GM18909 (cell line): Measurements from ENCODE around the gene LRRN2.
"Not testable (repeated sequence)": the region's sequence is repeated elsewhere in the genome, so short reads cannot be mapped to it uniquely, and the experiment has no call there.

Experiments used
- ATAC-seq: cut with Tn5 transposase; IDR thresholded peaks from one replicate; pipeline ENCODE4 v1.9.1; 2021; ENCODE audit warnings: mild to moderate bottlenecking; ENCODE audit not compliant: unreplicated experiment, poor library complexity

LRRN2 gene

DNA sequence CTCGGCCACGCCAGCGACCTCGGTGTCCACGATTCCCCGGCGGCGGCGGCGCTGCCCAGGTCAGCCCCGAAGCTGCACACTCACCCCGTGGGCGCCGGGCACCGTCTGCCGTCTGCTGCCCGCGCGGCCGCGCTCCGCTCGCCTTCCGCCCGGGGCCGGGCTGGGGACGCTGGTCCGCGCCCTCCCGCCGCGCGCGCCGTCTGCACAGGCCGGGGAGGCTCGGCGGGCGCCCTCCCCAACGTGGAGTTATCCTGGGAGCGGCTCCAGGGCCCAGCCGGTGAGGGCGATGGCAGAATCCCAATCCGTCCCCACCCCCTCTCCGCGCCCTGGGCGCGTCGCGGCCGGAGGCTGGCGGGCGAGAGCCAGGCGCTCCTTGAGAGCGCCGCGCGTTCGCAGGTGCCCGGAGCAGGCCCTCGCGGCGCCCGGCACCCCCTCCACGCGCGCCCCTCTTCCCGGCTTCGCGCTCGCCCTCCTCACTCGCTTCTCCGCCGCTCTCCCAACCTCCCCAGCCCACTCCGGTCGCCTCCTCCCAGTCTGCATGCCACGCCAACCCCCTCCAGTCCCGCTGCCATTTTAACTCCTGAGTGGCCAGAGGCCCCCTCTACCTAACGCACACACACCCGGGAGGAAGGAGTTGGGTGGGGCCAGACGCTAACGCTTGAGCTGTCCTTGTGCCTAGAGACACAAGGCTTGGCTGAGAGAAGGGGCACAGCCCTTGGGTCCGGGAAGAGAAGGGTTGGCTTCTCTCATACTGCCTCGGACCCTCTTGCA lies at the start of gene LRRN2:
Gene LRRN2, minus strand, starts transcription at position 503 of the 771 bp plus-strand sequence. CDS start 65,746 bp downstream, outside the sequence.
- no peak for ATAC-seq

DNA sequence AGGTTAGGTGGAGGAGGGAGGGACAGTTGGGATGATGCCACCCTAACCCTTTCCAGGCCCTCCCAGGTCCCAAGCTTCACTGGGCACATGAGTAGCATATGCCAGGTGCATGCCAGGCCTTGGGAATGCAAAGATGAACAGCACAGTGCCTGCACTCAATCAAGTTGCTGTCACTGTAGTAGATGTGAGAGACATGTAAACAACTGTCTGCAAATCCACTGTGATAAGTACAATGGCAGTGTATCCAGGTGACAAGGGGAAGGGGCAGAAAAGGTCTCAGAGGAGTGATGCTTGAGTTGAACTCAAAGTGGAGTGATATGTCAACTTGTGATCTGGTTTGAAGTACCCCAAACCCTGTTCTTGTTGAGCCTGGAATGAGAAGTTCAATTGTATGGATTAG lies 49.5 kb upstream of the LRRN2 start:
- no peak for ATAC-seq

DNA sequence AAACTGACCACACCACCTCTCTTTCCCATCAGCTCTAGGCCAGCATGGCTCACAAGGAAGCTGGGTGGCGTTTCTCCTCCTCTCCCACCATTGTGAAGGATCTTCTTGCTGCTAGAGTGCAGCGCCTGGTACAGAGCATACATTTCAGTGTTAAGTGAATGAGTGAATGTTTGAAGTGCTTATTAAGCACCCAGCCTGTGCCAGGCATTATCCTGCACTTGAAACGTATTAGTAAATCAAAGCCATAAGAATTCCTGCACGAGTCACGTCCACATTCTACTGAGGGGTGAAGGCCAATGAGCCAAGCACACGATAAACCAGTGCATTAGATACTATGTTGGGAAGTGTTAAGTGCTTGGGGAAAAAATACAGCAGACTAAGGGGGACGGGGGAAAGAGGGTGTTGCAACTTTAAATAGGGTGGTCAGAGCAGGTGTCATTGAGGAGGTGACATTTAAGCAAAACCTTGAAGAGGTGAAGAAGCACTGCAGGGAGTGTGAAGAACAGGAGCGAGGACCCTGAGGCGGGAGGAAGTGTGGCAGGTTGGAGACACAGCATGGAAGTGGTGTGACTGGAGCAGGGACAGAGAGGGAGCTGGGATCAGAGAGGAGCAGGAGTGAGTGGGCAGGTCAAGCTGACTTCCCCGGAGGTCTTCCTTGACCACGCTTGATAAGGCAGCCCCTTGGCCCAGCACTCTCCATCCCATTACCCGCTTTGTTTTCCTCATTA lies 48.5 kb upstream of the LRRN2 start:
- no peak for ATAC-seq

DNA sequence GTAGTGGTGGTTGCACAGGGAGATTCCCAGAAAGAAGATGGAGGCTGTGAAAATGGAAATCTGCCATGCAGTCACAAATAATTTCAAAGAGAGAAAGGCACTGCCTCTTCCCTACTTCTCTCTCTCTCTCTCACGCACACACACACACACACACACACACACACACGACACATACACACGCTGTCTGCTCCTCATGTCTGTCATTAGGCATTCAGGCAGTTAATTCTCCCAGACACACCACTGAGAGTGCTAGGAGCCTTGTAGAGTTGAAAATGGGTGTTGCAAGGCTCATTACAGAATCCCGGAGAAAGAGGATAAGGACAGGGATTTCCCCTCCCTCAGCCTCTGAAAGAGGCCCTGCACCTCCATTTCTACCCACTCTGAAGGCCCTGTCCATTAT lies 47.8 kb upstream of the LRRN2 start:
- ATAC-seq, result no peak

DNA sequence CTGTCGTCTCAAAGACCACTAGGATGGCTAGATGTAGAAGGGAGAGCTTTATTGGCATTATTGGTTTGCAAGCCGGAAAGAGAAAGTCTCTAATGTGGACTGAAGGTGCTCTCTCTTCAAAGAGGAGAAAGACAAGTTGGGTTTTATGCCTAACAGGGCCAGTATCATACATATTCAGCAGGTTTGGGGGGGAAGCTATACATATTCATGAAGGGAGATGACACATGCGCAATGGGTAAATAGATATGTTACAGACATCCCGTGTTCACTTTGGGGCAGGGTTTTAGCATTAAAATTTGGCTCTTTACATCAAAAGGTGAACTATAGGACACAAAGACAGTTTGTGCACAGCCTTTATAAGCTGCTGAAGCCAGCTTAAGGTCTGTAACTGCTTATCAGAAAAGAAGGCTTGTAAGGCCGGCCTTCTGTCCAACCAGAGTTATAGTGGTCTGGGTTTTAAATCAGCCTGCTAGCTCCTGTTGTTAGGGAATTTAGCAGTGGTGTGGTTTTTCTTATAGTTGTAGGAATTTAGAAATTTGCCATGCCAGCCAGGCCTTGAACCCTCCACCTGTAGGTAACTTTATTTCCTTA lies 46.5 kb upstream of the LRRN2 start:
- ATAC-seq, result no peak

DNA sequence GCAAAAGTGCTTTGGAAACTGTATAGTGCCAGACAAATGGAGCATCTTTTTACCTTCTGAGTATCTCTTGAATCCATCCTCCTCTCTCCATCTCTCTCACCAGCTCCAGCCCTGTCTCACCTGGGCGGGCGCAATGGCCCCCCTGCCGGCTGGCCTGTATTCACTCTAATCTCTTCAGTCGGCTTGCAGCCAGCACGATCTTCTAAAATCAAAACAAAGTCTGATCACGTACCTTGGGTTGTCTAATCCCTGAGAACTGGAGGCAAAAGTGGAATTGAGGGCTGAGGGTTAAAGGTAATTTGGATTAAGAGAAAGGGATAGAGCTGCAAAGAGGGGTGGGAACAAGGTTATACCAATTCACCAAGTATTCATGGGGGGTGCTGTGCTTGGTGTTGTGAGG lies 46.0 kb upstream of the LRRN2 start:
- ATAC-seq, result no peak

DNA sequence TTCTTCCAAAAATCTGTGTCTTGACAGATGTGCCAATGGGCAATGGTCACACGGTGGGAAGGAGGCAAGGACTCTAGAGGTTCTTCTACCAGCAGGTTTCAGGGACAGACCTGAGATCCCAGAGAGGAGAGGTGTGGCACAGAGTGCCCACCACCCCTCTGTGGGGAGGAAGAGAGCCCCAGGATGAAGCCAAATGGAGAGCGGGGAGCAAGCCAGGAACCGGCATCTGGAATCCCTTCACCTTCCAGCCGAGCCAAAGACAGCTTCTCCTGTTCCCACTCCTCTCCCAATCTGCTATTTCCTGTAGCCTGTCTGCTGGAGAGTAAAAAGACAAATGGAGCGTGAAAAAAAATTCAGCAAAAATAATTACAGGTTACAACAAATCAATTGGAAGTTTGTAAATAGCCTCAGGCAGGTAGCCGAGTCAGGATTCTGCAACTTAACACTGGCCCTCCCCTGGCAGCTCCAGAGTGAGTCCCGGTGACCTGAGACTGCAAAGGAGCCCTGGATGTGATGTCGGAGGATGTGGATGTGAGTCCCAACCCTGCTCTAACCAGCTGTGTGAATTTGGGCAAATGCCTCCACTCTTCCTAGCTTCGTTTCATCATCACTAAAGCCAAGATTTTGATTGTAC lies 45.4 kb upstream of the LRRN2 start:
- no peak for ATAC-seq

DNA sequence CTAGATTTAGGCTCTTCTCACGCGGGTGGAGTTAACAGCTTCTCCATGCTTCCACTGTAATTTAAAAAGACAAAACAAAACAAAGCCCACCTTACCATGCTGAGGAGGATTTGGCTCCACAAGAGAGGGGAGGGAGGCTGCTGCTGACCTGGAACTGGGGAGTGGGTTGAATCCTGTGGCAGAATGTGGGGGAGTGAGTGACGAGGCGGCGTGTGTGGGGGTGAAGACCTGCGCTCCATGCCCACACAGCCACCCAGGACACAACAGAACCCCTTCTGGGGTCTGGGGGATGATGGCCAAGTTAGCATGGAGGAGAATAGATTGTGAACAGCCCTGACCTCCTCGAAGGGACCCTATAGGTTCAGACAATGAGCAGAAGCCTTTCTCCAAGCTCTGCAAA lies 44.0 kb upstream of the LRRN2 start:
- no peak for ATAC-seq

DNA sequence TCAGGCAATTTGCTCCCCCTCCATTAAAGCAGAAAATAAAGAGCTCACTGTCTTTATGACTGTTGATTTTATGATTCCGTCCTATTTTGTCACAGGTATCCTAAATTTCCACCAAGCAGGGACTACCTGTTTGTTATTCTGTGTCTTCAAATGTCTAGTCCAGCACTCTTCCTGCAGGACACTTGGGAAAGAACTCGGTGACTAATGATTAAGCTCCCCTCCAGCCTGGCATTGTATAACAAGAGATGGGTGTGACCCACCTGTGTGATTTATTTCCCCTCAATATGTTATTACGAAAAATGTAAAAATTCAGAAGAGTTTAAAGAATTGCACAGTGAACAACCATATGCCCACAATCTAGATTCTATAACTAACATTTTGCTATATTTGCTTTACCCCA lies 42.9 kb upstream of the LRRN2 start:
- ATAC-seq, result no peak

DNA sequence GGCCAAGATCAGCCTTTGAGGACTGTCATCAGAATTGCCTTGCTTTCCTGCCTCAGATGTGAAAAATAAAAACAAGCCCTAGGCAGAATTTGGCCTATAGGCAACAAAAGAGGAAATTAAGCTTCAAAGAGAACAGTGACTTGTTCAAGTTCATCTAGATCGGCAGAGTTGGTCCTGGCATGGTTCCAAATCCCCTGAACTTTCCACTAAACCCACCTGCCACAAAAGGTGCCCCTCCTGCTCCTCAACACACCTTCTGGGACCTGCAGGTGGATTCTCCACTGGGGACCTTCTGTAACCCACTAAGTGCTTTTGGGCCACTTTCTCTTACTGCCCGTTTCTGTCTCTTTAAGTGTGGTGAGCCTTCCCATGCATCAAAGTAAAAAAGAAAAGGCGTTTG lies 42.5 kb upstream of the LRRN2 start:
- ATAC-seq, result no peak

DNA sequence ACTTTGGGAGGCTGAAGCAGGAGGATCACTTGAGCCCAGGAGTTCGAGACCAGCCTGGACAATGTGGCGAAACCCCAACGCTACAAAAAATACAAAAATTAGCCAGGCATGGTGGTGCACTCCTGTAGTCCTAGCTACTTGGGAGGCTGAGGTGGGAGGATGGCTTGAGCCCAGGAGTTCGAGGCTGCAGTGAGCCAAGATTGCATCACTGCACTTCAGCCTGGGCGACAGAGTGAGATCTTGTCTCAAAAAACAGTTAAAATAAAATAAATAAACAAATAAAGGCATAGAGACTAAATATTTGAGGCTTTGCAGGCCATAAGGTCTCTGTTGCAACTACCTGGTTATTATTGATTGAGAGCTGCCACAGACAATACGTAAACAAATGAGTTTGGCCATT lies 41.9 kb upstream of the LRRN2 start:
- not testable (repeated sequence) for ATAC-seq

DNA sequence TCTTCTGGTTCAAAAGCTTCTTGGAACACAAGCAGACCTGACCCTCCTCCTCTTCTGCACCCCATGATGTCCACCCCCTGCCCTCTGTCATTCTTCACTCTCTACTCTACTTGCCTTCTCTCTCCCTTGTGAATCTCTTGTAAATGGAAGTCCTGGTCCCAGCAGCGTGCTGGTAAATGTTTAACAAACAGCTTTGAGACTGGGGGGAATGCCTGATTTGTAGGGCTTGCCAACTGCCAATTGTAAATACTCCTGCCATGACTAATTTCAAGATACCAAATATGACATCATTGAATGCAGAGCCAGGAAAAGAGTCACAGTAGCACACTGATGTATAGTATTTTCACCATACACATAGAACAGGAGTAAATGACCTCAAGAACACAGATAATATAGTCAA lies 40.9 kb upstream of the LRRN2 start:
- ATAC-seq, result no peak

DNA sequence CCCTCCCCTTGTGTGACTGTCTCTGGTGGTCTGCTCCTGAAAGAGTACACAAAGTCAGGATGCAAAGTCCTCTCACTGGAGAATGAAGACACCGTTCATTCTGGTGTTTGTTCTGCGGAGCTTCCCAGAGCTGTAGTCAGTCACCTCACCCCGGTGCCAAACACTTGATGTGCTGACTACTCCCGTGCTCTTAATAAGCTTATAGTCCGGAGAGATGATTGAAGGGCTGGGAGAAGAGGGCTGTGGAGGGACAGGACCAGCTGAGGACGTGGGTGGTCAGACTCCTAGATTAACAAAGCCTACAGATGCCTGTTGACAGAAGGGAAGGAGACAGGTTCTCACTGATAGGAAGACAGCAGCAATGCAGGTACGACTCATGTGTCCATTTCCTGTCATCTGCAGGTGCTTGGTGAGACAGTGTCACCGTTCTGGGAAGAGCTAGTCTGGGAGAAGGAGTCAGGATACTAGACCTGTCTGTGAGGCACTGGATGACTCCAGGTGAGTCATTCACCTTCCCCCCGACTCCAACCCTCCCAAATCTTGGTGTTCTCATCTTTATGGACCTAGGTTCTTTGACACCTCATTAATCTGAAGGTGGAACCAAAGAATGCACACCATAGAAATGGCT lies 40.4 kb upstream of the LRRN2 start:
- no peak for ATAC-seq

DNA sequence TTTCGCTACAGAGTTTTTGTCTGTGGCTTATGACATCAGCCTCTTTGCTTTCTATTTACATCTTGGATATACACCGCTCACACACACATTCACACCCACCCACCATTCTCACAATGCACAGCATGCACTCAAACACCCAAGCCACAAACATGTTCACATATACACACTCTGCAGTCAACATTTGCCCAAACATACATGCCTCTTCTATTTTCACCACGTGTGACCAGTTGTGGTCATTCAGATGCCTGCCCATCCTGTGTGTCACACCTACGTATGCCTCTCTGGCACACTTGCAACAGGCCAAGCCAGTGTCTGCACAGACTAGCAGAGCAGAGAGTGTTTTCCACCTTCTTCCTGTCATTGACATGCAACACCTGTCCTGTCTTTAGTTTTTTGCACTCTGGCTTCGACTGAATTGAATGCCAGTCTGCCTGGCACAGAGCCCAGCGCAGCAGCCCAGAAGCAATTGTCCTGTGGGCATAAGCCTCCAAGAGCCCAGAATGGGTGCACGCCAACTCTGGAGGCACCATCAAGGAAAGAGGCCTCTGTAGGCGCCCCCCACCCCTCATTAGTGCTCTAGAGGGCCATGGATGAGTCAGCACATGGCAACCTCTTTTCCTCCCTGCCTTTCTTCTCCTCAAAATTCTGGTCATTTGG lies 37.7 kb upstream of the LRRN2 start:
- ATAC-seq, result no peak

DNA sequence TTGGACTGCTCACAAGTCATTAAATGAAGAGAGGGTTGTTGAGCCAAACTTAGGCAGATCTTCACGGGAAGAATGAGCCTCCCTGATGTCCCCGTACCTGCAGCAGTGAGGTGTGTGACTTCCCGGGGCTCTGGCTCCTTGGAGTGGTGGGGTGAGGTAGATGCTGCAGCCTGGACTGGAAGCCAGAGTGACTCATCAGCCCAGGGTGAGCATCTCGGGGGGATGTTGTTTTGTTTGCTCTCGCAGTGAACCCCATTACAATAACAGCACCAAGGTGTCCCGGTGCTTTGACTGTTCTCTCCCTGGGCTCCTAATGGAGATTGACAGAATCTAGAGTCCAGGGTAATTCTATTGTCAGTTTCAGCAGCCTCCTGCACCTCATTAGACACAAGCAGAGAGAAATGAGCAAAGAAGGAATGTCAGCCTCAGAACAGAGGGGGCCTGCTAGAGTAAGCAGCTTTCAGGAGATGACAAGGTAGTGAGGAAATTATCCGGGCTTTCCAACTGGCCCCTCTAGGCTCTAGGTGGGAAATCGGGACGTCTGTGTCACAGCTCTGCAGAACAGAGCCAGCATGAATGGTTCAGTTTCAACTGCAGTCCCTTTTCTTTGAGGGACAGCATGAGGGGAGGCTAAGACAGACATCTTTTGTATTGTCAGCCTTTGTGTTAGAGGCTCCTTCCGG lies 36.0 kb upstream of the LRRN2 start:
- ATAC-seq, result no peak

DNA sequence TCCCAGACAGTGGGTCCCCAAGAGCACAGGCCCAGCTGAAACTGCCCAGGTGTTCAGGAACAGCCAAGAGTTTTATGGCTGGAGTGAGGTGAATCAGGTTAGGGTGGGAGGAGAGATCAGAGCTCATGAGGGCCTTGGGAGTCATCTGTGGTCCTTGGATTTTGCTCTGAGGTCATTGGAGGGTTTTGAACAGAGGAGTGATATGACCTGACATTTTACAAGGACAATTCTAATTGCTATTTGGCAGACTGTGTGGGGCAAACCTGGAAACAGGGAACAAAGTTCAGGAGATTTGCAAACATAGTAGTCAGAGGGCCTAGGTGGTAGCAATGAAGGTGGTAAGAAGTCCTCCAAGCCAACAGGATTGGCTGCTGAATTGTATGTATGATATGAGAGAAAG lies 31.1 kb upstream of the LRRN2 start:
- ATAC-seq, result no peak

DNA sequence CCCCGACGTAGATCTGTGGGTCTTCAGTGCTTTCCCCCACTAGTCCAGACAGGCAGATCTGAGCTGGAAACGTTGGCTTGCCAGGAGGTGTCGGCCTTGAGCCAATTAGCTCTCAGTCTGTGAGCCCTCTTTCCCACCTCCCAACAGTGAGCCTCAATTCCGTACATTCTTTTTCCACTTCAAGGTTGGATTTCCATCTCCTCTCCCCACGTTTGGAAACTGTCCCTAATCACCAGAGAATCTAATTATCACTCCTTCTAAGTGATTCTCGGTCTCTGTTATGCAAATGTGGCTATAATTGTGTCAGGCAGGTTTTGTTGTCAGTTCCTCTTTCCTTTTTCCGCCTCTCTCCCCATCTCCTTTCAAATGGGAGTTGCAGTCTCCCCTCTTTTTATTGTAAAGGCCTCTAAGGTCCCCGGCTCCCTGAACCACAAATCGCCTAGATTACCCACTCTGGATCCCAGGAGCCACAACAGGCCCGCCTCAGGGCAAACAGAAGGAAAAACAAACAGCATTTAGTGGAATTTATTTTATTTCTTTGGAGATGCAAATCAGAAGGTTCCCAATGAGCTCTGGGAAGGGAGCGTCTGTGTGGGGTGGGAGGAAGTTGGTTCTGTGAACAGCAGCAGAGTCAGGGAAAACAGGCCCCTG lies 29.4 kb upstream of the LRRN2 start:
- no peak for ATAC-seq

DNA sequence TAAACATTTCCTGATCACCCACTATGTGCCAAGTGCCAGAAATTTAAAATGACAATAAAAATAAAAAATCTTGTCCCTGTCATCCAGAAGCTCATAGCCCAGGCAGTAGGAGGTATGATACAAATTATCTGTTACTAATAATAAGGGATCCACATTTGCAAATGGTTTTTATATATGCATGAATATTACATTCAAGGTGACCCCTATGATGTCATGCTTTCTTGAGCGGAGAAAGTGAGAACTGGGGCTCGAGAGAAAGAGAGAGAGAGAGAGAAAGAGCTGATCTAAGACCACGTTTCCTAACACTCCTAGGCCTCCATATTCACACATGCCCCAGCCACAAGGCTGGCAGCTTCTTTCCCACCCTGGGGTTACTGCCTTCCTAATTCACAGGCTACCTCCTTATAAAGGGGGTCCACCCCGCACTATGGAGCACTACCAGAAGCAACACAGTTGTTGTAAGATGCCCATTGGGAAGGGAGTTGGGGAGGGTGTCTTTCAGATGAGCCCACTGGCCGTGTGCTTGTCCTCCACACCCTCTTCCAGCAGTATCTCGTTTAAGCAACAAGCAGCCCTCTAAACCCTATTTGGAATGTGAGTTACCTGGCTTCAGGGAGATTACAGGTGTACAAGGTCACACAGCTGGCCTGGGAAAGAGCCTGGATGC lies 28.8 kb upstream of the LRRN2 start:
- no peak for ATAC-seq

DNA sequence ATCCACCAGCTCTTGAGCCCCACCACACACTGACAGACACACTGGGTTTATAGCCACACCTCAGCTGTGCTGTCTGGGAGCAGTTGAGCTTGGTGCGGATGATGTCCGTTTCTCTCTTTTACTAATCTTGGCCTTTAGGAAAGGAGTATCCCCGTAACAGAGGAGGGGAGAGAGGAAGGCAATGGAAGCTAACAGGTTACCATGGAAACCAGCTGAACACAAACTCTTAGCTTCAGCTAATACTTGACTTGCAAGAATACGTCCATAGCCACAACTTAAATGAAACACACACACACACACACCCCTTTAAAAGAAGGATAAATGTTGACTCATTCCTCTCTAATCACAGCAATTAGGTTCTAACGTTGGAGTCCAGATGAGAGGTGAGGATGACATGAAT lies 28.0 kb upstream of the LRRN2 start:
- ATAC-seq, result no peak
